Kidney capillary endothelial cell (primary cell): Measurements from ENCODE around the gene MEF2C.
A peak's percentile ranks its signal among the peaks of the same experiment; 100 is the strongest.

Experiments
- DNase-seq: peaks from one replicate; pipeline ENCODE4 v3.0.0-alpha.2; 2018; ENCODE audit warnings: low spot score

Gene MEF2C

DNA sequence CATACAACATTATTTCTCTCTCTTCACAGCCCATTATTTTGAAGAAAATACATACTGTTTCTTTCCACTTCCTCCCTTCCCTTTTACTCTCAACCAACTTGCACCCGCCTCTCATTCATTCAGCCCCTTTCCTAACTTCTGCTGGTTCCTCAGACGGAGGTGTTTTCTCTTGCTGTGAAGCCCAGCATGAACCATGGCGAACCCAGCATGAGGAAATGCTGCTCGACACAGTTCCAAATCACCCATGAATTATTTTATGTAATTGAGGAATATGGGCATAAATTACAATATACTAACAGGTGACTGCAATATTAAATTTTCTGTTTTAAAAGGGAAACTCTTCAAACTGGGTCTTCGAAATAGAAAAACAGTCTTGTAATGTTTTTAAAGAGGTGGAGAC is 124.8 kb downstream of the MEF2C start:
- DNase-seq = no peak

DNA sequence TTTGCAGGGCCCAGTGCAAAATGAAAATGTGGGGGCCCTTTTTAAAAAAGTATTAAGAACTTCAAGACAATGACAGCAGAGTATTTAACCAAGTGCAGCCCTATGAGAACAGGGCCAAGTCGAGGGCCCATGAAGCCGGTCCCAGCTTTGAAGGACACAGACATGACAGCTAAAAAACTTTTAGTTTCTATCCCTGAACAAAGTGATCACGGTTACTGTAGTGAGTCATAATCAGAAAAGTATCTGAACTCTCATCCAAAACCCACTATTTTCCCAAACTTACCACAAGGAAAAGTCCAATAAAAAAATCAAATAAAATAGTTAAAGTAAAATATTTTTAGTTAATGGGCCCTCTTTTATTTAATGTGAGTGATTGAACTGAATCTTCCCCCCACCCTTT is 126.0 kb downstream of the MEF2C start:
- DNase-seq = no peak

DNA sequence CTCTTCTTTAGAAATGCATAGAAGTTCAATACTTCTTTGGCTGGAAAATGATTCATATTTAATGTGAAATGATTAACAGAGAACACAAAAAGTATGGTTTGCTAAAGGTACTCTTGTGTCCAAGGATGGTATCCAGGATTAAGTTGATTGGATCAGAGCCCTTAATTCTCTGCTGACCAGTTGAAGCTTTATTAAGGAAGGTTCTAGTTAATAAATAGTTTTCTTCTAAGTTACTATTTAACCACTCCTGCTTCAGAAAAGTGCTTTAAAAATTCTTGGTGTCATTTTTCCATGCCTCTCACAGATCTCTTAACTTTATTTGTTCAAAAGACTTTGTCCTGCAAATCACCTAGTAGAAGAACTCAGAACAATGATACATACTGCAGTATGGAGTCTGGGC is 134.3 kb downstream of the MEF2C start:
- no peak for DNase-seq

DNA sequence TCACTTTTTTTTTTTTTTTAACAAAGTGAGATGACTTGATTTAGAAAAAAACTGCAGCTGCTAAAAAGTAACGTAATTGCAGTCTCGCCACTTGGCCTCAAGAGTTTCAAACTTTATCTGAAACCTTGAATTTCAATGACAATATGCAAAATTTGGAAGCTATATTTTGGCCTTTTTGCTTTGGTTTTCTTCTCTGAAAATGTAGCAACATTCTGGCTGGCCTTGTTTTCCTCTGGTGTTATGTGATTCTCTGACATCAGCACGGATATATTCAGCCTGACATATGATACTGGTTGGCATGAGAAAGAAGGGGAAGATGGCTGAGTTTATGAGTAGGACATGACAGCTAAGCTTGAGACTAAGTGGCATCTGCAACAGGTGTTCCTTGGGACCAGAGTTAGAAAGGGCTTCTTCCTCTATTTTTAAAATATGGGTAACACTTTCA is 136.5 kb downstream of the MEF2C start:
- no peak for DNase-seq

DNA sequence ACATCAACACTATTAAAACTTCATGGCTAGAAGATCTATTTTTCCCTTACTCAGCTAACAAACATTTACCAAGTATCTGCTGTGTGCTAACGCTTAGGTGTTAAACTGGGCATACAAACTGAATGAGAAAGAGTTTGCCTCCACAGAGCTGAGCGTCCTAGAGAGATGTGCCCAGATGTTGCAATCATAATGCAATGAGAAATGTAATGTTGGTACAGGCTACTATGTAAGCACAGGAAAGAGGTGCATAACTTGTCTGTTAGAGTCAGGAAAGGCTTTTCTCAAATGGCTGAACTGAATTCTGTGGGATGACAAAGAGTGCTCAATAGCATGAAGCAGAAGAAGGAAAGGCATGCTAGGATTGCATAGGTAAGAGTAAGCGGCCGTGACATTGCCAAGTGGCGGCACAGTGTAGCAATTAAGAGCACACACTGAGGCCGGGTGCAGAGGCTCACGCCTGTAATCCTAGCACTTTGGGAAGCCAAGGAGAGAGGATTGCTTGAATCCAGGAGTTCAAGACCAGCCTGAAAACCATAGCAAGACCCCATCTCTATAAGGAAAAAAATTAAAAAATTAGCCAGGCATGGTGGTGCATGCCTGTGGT is 137.8 kb downstream of the MEF2C start:
- no peak for DNase-seq

DNA sequence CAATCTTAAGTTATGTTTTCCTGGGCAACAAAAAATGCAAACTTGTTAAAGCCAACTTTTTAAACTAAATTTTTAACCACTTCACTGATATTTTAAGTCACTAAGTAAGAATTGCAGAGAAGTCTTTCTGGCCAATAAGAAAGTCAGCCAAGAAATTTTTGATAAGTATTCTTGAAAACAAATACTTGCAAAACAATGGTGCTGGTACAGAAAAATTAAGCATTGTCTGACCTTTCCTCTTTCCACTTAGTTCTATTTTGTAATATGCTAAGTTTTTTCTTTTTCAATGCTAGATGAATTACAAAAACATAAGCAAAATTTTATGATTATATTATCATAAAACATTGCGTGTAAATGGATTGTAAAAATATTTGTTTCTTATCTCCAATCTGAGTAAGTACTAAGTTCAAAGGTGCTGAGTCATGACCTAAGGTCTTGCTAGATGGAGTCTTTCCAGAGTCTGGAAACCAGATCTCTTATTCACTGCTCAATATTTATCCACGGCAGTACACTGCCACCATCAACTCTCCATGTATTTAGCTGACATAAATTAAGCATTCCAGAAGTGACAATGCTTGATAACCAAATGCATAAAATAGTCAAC is 139.7 kb downstream of the MEF2C start:
- no peak for DNase-seq

DNA sequence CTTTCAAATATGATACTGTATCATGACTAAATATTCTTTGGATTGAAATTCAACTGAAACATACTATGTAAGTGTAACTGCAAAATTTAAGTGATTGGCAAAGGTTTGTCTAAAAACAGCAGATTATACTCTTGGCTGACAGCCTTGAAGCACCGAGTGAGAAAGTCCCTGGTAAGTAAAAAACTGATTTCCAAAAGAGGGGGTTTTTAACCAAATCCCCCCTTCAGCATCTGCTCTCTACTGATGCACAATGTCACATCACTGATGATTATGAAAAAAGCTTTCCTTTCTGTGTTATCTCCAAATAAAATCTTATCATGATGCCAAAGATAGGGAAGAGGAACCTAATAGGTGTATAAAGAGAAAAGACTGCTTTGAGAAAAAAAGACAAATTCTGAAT is 141.0 kb downstream of the MEF2C start:
- no peak for DNase-seq

DNA sequence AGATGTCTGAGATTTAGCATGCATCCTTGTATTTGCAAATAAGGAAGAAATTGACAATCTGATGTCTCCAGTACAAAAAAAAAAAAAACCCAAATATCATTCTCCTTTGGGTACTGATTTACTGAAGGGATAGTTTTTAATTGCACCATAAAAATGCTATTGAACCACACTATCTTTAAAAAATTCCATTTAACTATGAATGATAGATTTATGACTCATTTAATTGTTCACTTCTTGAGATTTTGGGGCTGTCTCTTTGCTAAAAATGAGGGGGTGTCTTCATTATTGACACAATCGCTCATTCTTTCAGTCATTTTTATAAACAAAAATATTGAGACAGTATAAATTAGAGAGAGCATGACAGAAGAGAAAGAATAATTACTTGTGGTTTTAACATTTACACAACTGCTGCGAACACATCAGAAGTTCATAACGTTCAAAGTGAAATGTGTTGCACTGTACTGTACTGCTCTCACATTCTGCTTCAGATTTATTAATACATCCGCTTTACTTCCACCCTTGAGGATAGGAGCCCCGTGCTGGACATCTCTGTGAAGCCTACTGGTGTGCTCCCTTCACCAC is 142.3 kb downstream of the MEF2C start:
- no peak for DNase-seq

DNA sequence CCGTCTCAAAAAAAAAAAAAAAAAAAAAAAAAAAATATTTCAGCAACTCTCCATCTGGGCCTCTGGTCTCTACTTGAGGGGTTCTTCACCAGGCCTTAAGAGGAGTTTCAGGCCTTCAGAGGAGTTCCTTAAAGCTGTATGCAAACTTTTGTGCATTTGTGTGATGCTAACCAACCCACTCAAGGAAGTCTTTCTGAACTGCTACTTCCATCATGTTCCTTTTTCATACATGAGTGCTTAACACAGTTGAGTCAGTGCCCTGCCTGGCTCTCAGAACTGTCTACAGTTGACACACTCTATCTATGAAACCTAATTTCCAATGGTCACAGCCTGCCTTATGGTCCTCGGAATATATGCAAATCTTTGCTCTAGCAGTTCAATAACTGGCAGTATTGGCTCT is 146.5 kb downstream of the MEF2C start:
- DNase-seq = no peak

DNA sequence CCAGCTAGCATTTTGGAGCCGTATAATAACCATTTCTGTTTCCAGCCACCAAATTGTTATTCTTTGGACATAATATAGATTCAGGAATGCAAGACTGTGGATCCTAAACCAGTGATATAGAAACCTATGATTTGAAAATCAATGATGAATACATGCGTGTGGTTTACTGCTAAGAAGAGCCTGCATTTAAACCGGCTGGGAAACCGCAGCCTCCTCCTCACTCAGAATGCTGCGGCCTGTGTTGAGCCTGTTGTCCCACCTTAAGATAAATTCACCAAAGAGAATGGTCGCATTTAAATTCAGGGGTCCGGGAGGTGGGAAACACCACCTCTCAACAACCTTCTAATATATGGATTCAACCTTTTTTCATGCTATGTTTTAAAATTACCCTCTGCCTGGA is 148.0 kb downstream of the MEF2C start:
- DNase-seq = no peak

DNA sequence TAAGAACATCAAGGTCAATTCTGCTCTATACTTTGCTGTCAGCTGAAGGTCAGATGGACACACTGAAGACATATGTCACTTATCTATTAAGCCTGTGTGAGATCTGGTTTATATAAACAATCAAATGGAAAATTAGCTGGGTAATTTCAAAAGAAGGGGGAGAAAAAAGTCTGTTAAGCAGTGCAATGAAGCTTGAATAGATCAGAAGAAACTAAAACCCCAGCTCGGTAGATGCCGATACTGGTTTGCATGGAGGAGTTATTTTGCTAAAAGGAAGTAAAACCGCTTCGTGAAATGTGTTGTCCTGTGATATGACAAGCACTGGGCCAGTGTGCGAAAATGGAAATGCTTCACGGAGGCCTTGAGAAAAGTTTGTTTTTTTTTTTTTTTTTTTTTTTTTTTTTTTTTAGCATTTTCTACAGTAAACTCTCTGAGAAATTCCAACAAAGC is 148.8 kb downstream of the MEF2C start:
- DNase-seq = no peak

DNA sequence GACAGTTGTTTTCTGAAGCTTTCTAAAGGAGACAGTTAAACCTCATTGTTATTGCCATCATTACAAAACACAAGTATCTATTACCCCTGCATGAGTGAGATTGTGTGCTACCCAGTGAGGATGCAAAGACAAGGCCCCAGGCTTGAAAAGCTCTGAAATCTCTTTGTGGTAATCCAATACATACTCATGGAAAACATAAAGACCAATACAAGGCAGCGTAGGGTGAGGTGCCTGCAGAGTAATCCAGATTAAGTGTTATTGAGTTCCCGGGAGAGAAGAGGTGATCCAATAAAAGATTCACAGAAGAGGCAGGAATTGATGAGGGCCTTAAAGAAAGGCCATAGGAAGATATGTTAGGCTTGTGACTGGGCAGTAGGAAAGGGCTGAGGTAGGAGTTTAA is 150.1 kb downstream of the MEF2C start:
- no peak for DNase-seq

DNA sequence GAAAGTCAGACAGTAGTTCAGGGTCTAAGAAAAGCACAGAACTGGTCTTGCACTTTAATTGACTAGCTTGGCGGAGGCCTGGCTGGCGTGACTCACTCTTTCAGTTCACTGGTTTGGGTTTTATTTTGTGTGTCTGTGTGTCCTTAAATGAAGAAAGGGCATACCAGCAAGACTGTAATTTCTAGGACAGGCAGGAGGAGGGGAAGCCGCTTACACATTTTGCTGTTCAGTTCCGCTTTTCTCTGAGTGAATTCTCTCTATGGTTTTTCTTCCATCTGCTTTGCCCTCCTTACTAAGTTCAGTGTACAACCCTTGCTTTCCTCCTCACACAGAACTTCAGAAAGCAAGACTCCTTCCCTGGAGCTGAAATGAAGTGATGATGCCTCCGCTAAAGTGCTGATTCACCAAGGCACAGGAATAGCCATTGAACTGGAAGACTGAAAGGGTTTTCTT is 150.8 kb downstream of the MEF2C start:
- no peak for DNase-seq

DNA sequence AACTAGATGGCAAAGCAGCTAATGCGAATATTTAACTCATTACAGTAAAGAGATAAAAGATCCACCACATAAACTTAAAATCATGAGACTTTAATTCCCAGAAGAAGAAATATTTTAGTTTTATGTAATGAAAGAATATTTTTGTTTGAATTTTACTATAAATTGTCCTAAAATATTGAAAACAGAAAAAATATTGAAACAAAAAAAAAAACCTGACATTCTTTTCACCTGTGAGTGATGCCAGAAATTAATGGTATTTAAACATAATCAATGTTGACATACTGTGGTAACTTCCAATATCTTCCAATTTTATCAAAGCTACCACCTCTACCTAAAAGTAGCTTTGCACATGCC is 153.2 kb downstream of the MEF2C start:
- no peak for DNase-seq

DNA sequence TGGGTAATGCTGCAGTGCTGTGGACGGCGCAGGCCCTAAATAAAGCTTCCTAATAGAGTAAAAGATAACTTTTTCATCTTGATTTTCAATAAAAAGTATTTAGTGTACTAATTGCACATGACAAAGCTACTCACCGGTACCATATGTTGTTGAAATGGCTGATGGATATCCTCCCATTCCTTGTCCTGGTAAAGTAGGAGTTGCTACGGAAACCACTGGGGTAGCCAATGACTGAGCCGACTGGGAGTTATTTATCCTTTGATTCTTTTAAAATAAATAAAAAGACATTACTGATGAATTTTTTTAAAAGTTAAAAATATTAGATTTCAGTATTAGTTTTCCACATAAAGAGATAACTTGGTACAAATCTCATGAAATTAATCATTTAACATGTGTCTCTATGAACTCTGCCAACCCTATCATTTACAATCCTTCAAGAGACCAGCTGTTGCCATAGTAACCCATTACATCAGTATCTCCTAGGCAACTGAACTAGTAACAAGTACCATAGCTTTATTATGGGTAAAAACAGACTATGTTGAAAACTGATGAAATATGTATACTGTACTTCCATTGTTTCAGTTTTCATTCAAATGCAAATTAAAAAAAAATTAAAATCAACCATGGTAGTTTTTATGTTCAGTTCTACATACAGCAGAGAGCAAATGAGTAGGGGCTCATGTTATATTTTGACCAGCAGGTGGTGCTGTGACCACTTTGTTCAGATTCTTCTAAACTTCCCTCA is 153.7 kb downstream of the MEF2C start:
- peak; percentile 77 for DNase-seq

DNA sequence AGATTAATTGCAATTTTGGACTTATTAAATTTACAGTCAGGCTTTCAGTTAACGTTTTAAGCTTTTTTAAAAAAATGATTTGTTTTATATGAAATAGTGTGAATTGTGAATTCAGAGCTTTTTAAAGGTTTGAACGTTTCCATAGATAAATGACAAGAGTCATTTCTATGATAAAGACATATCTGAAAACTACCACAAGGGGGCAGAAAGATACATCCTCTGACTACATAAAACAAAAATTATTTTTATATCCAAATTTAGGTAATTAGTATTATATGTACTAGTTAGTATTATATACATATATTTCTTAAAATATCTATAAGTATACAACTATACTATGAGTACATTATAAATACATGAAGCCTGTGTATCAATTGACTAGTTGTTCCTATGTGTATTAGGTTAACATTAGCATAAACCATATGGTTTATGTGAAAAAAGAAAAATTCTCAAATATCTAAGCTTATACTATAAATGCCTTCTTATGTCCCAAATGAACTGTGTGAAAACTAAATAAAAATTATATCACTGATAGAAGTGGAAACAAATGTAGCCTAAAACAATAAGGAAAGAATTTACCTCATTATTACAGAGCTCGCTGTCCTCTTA is 155.2 kb downstream of the MEF2C start:
- DNase-seq = peak; percentile 46

DNA sequence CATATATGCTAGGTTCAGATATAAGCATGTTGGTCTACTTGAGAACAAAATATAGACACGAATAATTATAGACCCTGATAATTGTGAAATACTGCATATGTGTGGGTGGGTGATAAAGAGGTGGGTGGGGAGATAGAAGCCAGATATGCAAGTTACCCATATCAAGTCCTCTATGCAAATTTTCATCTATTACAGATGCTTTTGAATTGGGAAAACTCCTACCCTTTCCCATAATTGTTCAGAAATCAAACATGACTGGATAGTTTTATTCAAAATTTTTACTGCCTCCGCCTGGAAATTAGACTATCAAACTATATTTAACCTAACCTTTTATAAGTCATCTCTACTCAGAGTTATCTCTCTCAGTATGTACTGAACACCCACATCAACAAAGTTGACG is 157.5 kb downstream of the MEF2C start:
- DNase-seq = no peak

DNA sequence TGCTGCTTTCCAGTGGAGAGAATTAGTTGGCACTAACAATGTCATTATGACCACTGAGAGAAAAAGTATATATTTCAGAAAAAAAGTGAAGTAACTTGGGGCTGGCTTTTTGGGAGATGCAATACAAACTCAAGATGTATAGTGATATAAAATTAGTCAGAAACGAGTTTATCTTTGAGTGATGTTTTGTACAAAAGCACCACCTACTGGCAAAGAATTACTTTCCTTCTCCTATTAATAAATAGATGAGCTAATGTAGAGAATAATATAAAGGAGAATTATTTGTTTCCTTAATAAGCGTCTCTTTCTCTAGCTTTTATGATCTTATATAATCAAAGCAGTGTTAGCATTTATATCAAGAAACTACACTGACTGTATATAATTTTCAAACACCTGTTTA is 158.8 kb downstream of the MEF2C start:
- no peak for DNase-seq

DNA sequence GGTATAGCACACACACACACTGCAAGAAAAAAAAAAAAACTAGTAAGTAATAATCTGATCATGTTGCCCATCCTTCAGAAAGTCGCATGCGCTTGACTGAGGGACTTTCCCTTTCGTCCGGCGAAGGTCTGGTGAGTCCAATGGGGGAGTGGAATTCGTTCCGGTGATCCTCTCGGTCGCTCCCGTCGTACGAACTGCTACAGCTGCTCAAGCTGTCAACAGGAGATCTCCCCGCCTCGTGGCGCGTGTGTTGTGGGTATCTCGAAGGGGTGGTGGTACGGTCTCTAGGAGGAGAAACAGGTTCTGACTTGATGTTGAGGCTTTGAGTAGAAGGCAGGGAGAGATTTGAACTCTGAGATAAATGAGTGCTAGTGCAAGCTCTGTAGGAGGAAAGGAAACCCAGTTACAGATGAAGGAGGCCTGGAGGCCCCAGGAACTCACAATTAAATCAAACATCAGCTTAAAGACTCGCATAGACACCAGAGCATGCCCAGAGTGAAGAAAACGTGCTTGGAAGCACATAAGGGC is 160.4 kb downstream of the MEF2C start:
- no peak for DNase-seq

DNA sequence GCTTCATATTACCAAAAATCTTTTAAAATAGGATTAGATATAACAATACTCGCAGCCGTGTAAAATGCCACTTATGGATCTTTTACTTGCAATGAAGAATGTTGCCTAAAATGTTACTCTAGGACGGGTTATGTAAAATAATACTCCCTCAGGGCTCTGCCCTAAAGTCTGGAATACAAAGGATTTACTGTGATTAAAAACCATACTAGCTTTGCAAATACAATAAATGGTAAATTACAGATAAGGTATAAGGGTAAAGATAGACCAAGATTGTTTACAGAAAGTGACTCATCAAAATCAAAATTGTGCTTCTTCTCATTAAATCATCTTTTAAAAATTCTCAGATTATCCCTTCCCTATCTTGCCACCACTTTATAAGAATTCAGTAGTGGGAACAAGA is 163.6 kb downstream of the MEF2C start:
- no peak for DNase-seq

DNA sequence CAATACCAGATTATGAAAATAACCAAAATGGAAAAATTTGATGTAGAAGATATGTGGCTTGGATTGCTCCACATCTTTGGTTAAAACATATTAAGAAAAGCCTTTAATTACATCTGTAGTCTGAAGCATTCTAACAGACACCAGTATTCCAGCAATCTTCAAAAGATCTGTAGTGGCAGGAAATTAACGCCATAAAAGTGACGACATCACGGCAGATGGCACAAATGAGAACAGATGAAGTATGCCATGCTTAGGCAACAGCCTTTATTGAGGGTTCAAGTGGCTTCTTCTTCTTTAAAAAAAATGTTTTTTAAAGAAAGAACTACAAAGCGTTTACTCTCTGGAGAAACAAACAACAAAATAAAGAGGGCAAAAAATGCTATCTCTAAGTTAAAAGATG is 164.2 kb downstream of the MEF2C start:
- no peak for DNase-seq

DNA sequence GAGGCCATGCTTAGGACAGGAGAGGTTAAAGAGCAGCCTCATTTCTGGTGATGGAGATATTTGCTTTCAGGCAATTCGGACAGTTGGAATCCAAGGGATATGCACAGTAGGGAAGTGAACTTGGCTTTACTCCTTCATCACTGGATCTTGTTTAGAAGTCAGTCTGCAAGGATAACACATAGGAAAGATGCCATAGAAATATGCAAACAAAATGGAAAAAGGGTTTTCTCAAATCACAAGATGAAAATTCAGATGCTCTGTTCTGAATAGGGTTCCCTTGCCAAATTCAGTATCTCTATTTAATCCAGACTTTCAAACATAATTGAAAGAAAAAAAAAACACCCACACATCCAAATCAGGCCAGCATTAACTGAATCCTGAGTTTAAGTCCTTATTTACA is 166.9 kb downstream of the MEF2C start:
- DNase-seq = no peak

DNA sequence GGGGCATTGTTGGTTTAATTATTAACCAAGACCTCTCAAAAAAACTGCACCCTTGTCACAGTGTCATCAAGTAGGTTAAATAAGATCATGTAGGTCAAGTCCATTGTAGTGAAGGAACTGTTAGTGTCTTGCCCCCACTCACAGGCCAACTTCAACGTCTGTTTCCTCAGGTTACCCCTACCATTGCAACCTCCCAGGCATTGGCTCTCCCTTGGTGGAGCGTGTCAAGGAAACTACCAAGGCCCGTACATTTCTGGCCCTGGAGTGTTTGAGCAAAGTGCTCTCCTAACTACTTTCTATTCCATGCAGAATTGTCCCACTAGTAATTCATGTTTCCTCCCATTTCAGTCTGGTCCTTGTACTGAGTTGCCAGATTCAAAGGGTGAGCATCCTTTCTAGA is 167.5 kb downstream of the MEF2C start:
- no peak for DNase-seq
